Thoracic aorta (tissue), 2 donors: ENCODE results near the gene ADAMTS6. TPM values are rescaled to one million over a fixed set of nuclear protein-coding genes. Genes with fewer than 3 reads are reported as not detected.

Experiments
- ATAC-seq: fragments of 150-250 bp; one replicate; pipeline ENCODE4 v1.8.0; 2017; ENCODE audit warnings: low read depth; ENCODE audit not compliant: insufficient number of reproducible peaks, low FRiP score
- DNase-seq: peaks from one replicate; pipeline ENCODE4 v3.0.0-alpha.2; 2020; ENCODE audit warnings: low spot score
- H3K27ac ChIP-seq, 2 donors: fragments of 200-600 bp; sonication (generic); 1 replicate in 1 of 2; 2 replicates in 1 of 2; pipeline ENCODE4 v1.5.1; 2016; ENCODE audit warnings: mild to moderate bottlenecking in 2 of 2, moderate library complexity in 2 of 2
- H3K27me3 ChIP-seq: fragments of 200-600 bp; sonication (generic); replicated peaks from 2 replicates; pipeline ENCODE4 v1.6.0; 2016; ENCODE audit warnings: mild to moderate bottlenecking; ENCODE audit not compliant: insufficient read depth
- H3K36me3 ChIP-seq: fragments of 200-600 bp; sonication (generic); one replicate; pipeline ENCODE4 v1.5.1; 2016
- H3K4me1 ChIP-seq, 2 donors: fragments of 200-600 bp; sonication (generic); 1 replicate in 1 of 2; 2 replicates in 1 of 2; pipeline versions ENCODE4 v1.5.1 to v1.6.0; 2016; ENCODE audit warnings: low read depth in 2 of 2, mild to moderate bottlenecking in 1 of 2; ENCODE audit not compliant: control insufficient read depth in 1 of 2
- H3K4me3 ChIP-seq: fragments of 200-600 bp; sonication (generic); 2 replicates; pipeline ENCODE4 v1.5.1; 2016; ENCODE audit warnings: mild to moderate bottlenecking
- H3K9me3 ChIP-seq: fragments of 200-600 bp; sonication (generic); 2 replicates; pipeline ENCODE4 v1.5.1; 2016
- total RNA-seq, 2 donors: library from RNA; depleted of rRNA; stranded (reverse); fragments of >200 nt; gene quantifications; one replicate each; pipeline versions ENCODE4 v1.1.0 to v1.2.3, GENCODE V29; 2016
- TF ChIP-seq, protein P1 (sequence below): fragments of 200-600 bp; sonication (generic); IDR thresholded peaks from one replicate; pipeline ENCODE4 v1.5.1; 2019; ENCODE audit warnings: antibody characterized with exemption

ADAMTS6 gene
- total RNA-seq, 2 donors from 2014 or later, result 4.9 to 11.8 TPM

DNA sequence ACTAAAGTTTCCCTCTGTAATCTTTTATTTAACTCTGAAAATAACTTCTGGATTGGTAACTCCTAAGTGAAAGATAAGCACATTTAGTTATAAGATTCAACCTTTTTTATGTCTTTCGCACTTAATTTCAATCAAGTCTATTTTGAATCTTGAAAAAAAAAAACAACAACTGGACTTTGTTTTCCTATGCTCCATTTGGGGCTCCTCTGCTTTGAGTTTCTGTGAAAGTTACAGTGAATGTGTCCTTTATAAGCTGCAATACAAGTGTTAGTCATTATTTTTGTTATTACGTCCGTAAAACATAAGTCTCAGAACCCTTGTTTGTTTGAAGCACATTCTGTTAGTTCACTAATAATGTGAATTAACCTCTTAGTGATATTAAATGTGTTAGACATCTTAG is 276.8 kb downstream of the ADAMTS6 start:
- TF ChIP-seq, protein P1, sequence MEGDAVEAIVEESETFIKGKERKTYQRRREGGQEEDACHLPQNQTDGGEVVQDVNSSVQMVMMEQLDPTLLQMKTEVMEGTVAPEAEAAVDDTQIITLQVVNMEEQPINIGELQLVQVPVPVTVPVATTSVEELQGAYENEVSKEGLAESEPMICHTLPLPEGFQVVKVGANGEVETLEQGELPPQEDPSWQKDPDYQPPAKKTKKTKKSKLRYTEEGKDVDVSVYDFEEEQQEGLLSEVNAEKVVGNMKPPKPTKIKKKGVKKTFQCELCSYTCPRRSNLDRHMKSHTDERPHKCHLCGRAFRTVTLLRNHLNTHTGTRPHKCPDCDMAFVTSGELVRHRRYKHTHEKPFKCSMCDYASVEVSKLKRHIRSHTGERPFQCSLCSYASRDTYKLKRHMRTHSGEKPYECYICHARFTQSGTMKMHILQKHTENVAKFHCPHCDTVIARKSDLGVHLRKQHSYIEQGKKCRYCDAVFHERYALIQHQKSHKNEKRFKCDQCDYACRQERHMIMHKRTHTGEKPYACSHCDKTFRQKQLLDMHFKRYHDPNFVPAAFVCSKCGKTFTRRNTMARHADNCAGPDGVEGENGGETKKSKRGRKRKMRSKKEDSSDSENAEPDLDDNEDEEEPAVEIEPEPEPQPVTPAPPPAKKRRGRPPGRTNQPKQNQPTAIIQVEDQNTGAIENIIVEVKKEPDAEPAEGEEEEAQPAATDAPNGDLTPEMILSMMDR, result no peak
- Histone ChIP-seq H3K27me3 (no peaks in the 10 kb centered on the region), H3K9me3 (no peaks in the 10 kb centered on the region), H3K36me3 (no peaks in the 10 kb centered on the region), H3K4me3 (no peak overlapping the region), H3K4me1 (no peaks in the 10 kb centered on the region), H3K27ac (no peak overlapping the region)
- ATAC-seq (no peak), DNase-seq (no peak)

DNA sequence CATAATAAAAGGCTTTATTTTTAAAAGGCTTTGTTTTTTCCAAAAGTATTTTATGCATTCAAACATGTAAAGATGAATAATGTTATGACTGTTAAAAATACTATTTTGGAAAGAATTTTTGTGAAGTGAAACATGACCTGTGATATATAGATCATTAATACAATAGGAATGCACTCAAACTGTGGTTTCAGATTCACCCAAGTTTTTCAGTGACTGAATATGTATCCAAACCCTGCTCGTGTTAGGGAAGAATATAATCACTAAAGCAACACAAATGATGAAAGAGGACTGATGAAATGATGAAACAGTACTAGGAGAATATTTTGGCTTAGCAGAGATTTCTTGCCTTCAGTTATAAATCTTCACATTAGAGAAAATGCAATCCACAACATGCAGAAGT is 278.0 kb downstream of the ADAMTS6 start:
- no peak for DNase-seq
- no peak overlapping the region for H3K4me3 ChIP-seq
- no peaks in the 10 kb centered on the region for H3K27me3 ChIP-seq
- H3K36me3 ChIP-seq, result no peaks in the 10 kb centered on the region
- ATAC-seq, result no peak
- H3K9me3 ChIP-seq, result no peaks in the 10 kb centered on the region
- H3K27ac ChIP-seq, result no peak overlapping the region
- H3K4me1 ChIP-seq, result no peaks in the 10 kb centered on the region
- TF ChIP-seq, protein P1, result no peak

DNA sequence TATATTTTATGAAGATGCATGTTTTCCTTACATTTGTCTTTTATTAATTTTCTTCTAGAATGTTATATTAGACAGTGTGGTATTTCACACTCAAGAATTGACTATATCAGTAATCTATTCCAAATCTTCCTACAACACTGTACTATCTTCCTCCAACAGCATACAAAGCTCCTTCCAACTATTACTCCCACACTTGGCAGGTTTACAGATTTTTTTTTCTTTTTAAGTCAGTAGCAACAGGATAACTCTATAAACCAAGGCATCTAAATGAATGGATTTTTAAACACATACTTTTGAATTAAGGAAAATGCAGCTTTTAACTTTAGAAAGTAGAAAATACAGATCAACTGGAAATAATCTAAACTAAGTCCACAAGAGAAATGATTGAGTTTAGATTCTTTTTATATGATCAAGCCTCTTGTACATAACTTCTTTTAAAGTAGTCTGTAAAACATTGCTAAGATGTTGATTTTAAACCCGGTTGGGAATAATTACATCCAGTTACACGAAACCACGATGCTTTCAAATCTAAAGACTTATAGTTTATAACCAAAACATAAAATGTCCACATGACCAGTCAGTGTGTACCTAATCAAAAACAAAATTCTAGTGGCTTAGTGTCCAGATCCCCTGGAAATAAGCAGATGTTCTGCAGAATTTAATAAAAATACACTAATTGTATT is 281.6 kb downstream of the ADAMTS6 start:
- H3K36me3 ChIP-seq, result no peaks in the 10 kb centered on the region
- TF ChIP-seq, protein P1, result no peak

DNA sequence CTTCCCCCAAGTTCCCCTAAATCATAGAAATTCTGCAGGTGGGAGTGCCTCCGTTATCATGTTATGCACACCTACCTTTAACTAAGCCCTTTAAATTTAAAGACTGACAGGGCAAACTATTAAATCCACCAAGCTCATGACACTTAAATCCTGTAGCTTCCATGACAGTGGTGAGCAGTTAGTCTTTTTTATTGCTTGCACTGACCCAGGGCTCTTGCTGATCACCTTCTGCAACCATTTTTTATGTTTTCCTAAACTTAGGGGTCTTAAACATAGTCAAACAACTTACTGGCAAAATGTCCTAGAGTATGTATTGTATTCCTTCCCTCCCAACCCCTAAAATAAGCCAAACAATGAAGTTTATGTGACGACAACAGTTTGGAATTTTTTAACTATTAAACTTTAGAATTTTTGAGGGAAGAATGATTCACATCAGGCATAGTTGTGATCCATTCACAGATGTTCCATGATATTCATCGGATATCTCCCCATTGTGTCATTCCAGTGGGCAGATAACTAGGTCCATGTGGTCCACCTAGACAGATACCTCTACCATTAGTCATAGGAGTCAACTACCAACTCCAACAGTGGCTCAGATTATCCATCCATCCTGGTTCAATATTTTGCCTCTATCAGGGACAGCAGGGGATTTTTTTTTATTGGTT is 283.1 kb downstream of the ADAMTS6 start:
- Histone ChIP-seq H3K9me3 (no peaks in the 10 kb centered on the region), H3K27ac (no peak overlapping the region), H3K36me3 (no peaks in the 10 kb centered on the region), H3K4me1 (no peaks in the 10 kb centered on the region), H3K4me3 (no peak overlapping the region), H3K27me3 (no peaks in the 10 kb centered on the region)
- DNase-seq (no peak), ATAC-seq (no peak)
- TF ChIP-seq, protein P1, result no peak

More for the DNA sequence above, 281.6 kb downstream of the ADAMTS6 start:
- Histone ChIP-seq H3K9me3 (no peaks in the 10 kb centered on the region), H3K4me1 (no peaks in the 10 kb centered on the region), H3K4me3 (no peak overlapping the region), H3K27me3 (no peaks in the 10 kb centered on the region), H3K27ac (no peak overlapping the region)
- no peak for ATAC-seq
- no peak for DNase-seq

DNA sequence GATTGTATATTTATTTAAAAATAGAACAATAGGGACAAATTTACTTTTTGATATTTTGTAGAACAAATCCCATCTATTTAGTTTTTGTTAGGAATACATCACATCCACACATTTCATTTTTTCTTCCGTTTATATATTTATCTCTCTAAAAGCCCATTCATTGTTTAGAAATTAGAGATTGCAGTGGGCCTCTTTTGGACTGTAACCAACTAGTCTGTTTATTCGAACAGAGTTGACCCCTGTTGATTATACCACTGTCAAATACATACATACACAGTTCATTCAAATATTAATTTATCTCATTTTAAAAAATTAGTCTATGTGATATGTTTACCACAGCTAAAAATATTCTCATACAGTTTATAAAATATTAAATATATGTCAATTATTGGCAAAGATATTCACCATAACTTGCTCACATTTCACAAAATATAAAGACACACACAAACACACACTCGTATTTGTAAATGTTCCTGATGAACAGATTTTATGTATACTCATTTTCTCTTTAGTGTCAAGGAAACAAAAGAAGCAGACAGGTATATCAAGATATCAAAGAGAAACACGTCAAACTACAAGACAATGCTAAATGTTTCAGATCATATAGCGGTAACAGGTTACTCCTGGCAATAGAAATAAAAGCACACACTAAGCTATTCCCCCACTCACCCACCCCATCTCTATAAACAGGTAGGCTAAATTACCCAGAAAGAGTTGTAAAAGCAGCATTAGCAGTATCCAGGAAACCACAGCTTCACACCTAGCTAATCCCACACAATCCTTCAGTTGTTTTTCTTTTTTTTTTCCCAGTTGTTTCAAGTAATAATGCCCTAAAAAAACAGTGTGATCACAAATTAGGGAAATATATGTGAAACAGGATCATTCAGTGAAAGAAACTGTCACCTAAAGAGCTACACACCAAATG is 283.9 kb downstream of the ADAMTS6 start:
- Histone ChIP-seq H3K27me3 (no peaks in the 10 kb centered on the region), H3K9me3 (no peaks in the 10 kb centered on the region), H3K4me3 (no peak overlapping the region), H3K4me1 (no peaks in the 10 kb centered on the region), H3K36me3 (no peaks in the 10 kb centered on the region), H3K27ac (no peak overlapping the region)
- ATAC-seq (no peak), DNase-seq (no peak)
- TF ChIP-seq, protein P1, result no peak
